H9 (cell line): ENCODE data around the gene ARHGAP24. TPM values are rescaled to one million over a fixed set of nuclear protein-coding genes. Genes with fewer than 3 reads are reported as not detected.

Experiments
- DNase-seq: peaks from one replicate; pipeline ENCODE4 v3.0.0-alpha.2; 2017
- H2AFZ ChIP-seq: one replicate; pipeline ENCODE4 v1.6.1; 2013; ENCODE audit warnings: mild to moderate bottlenecking, low read length, control low read depth, moderate library complexity
- H2AK5ac ChIP-seq: 2 replicates; pipeline ENCODE4 v1.6.1; 2013; ENCODE audit warnings: low read length, control low read depth, mixed read lengths; ENCODE audit not compliant: insufficient read length
- H2BK120ac ChIP-seq: one replicate; pipeline ENCODE4 v1.6.1; 2013; ENCODE audit warnings: low read depth, mild to moderate bottlenecking, low read length, control low read depth, inconsistent platforms; ENCODE audit not compliant: poor library complexity, severe bottlenecking
- H2BK12ac ChIP-seq: 2 replicates; pipeline ENCODE4 v1.6.1; 2013; ENCODE audit warnings: low read length, control low read depth, mixed read lengths, low read depth; ENCODE audit not compliant: insufficient read length
- H2BK15ac ChIP-seq: 2 replicates; pipeline ENCODE4 v1.6.1; 2013; ENCODE audit warnings: low read depth, low read length, control low read depth
- H2BK20ac ChIP-seq: one replicate; pipeline ENCODE4 v1.6.1; 2013; ENCODE audit warnings: low read depth, mild to moderate bottlenecking, low read length, control low read depth, inconsistent platforms; ENCODE audit not compliant: poor library complexity, severe bottlenecking
- H2BK5ac ChIP-seq: 2 replicates; pipeline ENCODE4 v1.6.1; 2013; ENCODE audit warnings: low read length, control low read depth, mixed read lengths; ENCODE audit not compliant: insufficient read length
- H3K14ac ChIP-seq: 2 replicates; pipeline ENCODE4 v1.6.1; 2013; ENCODE audit warnings: low read length, control low read depth; ENCODE audit not compliant: insufficient read depth
- H3K18ac ChIP-seq: 2 replicates; pipeline ENCODE4 v1.6.1; 2013; ENCODE audit warnings: low read depth, mild to moderate bottlenecking, mixed read lengths, low read length, control low read depth; ENCODE audit not compliant: insufficient read length
- H3K23ac ChIP-seq: 2 replicates; pipeline ENCODE4 v1.6.1; 2013; ENCODE audit warnings: low read length, control low read depth, mixed read lengths, low read depth; ENCODE audit not compliant: insufficient read length
- H3K23me2 ChIP-seq: 2 replicates; pipeline ENCODE4 v1.6.1; 2013; ENCODE audit warnings: low read depth, mild to moderate bottlenecking, mixed read lengths, low read length, control low read depth; ENCODE audit not compliant: insufficient read length, poor library complexity, severe bottlenecking
- H3K27ac ChIP-seq: 2 replicates; pipeline ENCODE4 v1.5.1; 2013; ENCODE audit warnings: low read length, control low read depth, mixed read lengths, low read depth; ENCODE audit not compliant: insufficient read length
- H3K27me3 ChIP-seq: 2 replicates; pipeline ENCODE4 v1.6.1; 2013; ENCODE audit warnings: low read length, control low read depth, inconsistent platforms; ENCODE audit not compliant: insufficient read depth
- H3K4ac ChIP-seq: 2 replicates; pipeline ENCODE4 v1.6.1; 2013; ENCODE audit warnings: low read depth, mild to moderate bottlenecking, control low read depth, inconsistent platforms, low read length, moderate library complexity
- H3K4me1 ChIP-seq: 2 replicates; pipeline ENCODE4 v1.6.1; 2013; ENCODE audit warnings: low read length, control low read depth, inconsistent platforms; ENCODE audit not compliant: insufficient read depth
- H3K4me2 ChIP-seq: 2 replicates; pipeline ENCODE4 v1.6.1; 2013; ENCODE audit warnings: low read length, control low read depth, mixed read lengths; ENCODE audit not compliant: insufficient read length, insufficient read depth
- H3K56ac ChIP-seq: 2 replicates; pipeline ENCODE4 v1.6.1; 2013; ENCODE audit warnings: low read depth, mild to moderate bottlenecking, mixed read lengths, low read length, control low read depth; ENCODE audit not compliant: insufficient read length
- H3K79me1 ChIP-seq: 2 replicates; pipeline ENCODE4 v1.6.1; 2013; ENCODE audit warnings: low read depth, mild to moderate bottlenecking, moderate library complexity, low read length, control low read depth, inconsistent platforms; ENCODE audit not compliant: insufficient read depth, poor library complexity, severe bottlenecking
- H3K79me2 ChIP-seq: 2 replicates; pipeline ENCODE4 v1.6.1; 2013; ENCODE audit warnings: low read length, control low read depth, inconsistent platforms; ENCODE audit not compliant: insufficient read depth
- H3K9ac ChIP-seq: 2 replicates; pipeline ENCODE4 v1.6.1; 2013; ENCODE audit warnings: low read length, control low read depth, mixed read lengths; ENCODE audit not compliant: insufficient read length; ENCODE audit errors: extremely low read depth
- H3K9me3 ChIP-seq: one replicate; pipeline ENCODE4 v1.6.1; 2013; ENCODE audit warnings: low read depth, low read length, inconsistent platforms; ENCODE audit not compliant: control insufficient read depth
- H3T11ph ChIP-seq: one replicate; pipeline ENCODE4 v1.6.1; 2013; ENCODE audit warnings: mild to moderate bottlenecking, low read length, control low read depth, inconsistent platforms
- H4K20me1 ChIP-seq: one replicate; pipeline ENCODE4 v1.6.1; 2013; ENCODE audit not compliant: control insufficient read depth, insufficient read length, insufficient read depth
- H4K5ac ChIP-seq: 2 replicates; pipeline ENCODE4 v1.6.1; 2013; ENCODE audit warnings: low read depth, mild to moderate bottlenecking, mixed read lengths, low read length, control low read depth; ENCODE audit not compliant: insufficient read length
- H4K8ac ChIP-seq: replicated peaks from 2 replicates; pipeline ENCODE4 v1.6.1; 2013; ENCODE audit warnings: low read length, control low read depth, mixed read lengths, low read depth; ENCODE audit not compliant: insufficient read length
- H4K91ac ChIP-seq: 2 replicates; pipeline ENCODE4 v1.6.1; 2013; ENCODE audit warnings: low read depth, mild to moderate bottlenecking, moderate library complexity, mixed read lengths, low read length, control low read depth; ENCODE audit not compliant: insufficient read length
- H3K27ac Mint-ChIP-seq, 3 experiments: 2 replicates in 2 of 3; 3 replicates in 1 of 3; pipeline ENCODE4 v1.8.0; 2020 to 2021; ENCODE audit warnings: mixed read lengths in 3 of 3, mild to moderate bottlenecking in 1 of 3, moderate library complexity in 1 of 3
- H3K27me3 Mint-ChIP-seq: 2 replicates; pipeline ENCODE4 v1.8.0; 2021; ENCODE audit warnings: low read depth, mild to moderate bottlenecking, moderate library complexity, mixed read lengths
- H3K36me3 Mint-ChIP-seq, 3 experiments: 2 replicates in 2 of 3; 3 replicates in 1 of 3; pipeline ENCODE4 v1.8.0; 2020 to 2021; ENCODE audit warnings: low read depth in 3 of 3, mixed read lengths in 3 of 3; ENCODE audit not compliant: insufficient read depth in 1 of 3
- H3K4me1 Mint-ChIP-seq, 2 experiments: 2 replicates each; pipeline ENCODE4 v1.8.0; 2020; ENCODE audit warnings: mixed read lengths in 2 of 2
- H3K4me3 Mint-ChIP-seq, 2 experiments: 2 replicates in 1 of 2; 3 replicates in 1 of 2; pipeline ENCODE4 v1.8.0; 2020 to 2021; ENCODE audit warnings: mild to moderate bottlenecking in 2 of 2, mixed read lengths in 2 of 2, moderate library complexity in 1 of 2
- H3K9me3 Mint-ChIP-seq, 2 experiments: 2 replicates in 1 of 2; 3 replicates in 1 of 2; pipeline ENCODE4 v1.8.0; 2020; ENCODE audit warnings: mild to moderate bottlenecking in 2 of 2, mixed read lengths in 2 of 2, moderate library complexity in 1 of 2
- CTCF ChIP-seq: fragments of 200-600 bp; sonication (generic); conservative IDR thresholded peaks from 3 replicates; pipeline ENCODE4 v1.8.0; 2021; ENCODE audit warnings: antibody characterized with exemption, mild to moderate bottlenecking
- WGBS: extraction: QIAGEN DNeasy Blood & Tissue Kit; methylation state at CpG from one replicate; pipeline ENCODE4 v1.1.7; 2013; ENCODE audit warnings: missing lambda C conversion rate, low lambda C conversion rate, mixed read lengths; ENCODE audit not compliant: insufficient read length; ENCODE audit errors: extremely low coverage; 5-methylcytosine and 5-hydroxymethylcytosine counted together
- total RNA-seq: library from RNA; stranded (reverse); gene quantifications from 2 replicates; pipeline ENCODE4 v1.2.1, GENCODE V29; 2021

The ARHGAP24 gene
- total RNA-seq, 1 experiment from 2014 or later = 0.37 TPM

GRCh38 chr4:85722401-85722800 is 247.5 kb downstream of the ARHGAP24 start:
- Mint-ChIP-seq H3K27ac (no peak overlapping the region), H3K27me3 (no peaks in the 10 kb centered on the region), H3K9me3 (no peaks in the 10 kb centered on the region), H3K36me3 (no peaks in the 10 kb centered on the region), H3K4me1 (no peaks in the 10 kb centered on the region), H3K4me3 (no peak overlapping the region)
- Histone ChIP-seq H4K91ac (no peak overlapping the region), H3K4ac (no peak overlapping the region), H2BK15ac (no peak overlapping the region), H3K79me1 (no peaks in the 10 kb centered on the region), H4K20me1 (no peaks in the 10 kb centered on the region), H4K5ac (no peak overlapping the region), H3K4me1 (no peaks in the 10 kb centered on the region), H3K79me2 (no peaks in the 10 kb centered on the region), H2BK5ac (no peak overlapping the region), H3K14ac (no peak overlapping the region), H3K4me2 (no peak overlapping the region), H3K9me3 (no peaks in the 10 kb centered on the region), H3K9ac (no peak overlapping the region), H3K27ac (no peak overlapping the region), H2BK20ac (no peak overlapping the region), H4K8ac (no peak overlapping the region), H3K27me3 (no peaks in the 10 kb centered on the region), H2BK12ac (no peak overlapping the region), H3K23me2 (no peaks in the 10 kb centered on the region), H2AK5ac (no peak overlapping the region), H3T11ph (no peak overlapping the region), H3K23ac (no peak overlapping the region), H2AFZ (no peak overlapping the region), H2BK120ac (no peak overlapping the region), H3K18ac (no peak overlapping the region), H3K56ac (no peak overlapping the region)
- no peak for TF ChIP-seq CTCF
- WGBS = no CpG with 5 or more reads among the region's 3 CpGs
- DNase-seq = no peak
